Esophagus squamous epithelium (tissue), 4 donors: ENCODE measurements around the gene UBA6.

Source experiments
- CTCF ChIP-seq, 6 experiments: fragments of 450-650 bp in 4 of 6; fragments of 200-600 bp in 2 of 6; sonication (generic) in 2 of 6; IDR thresholded peaks; one replicate each; pipeline ENCODE4 v1.5.1; 2016 to 2019; ENCODE audit warnings: antibody characterized with exemption in 6 of 6, mild to moderate bottlenecking in 4 of 6, moderate library complexity in 4 of 6
- POLR2A ChIP-seq, 4 donors: fragments of 450-650 bp; IDR thresholded peaks; one replicate each; pipeline ENCODE4 v1.6.1; 2017; ENCODE audit warnings: antibody characterized with exemption in 4 of 4, mild to moderate bottlenecking in 4 of 4, moderate library complexity in 3 of 4

DNA sequence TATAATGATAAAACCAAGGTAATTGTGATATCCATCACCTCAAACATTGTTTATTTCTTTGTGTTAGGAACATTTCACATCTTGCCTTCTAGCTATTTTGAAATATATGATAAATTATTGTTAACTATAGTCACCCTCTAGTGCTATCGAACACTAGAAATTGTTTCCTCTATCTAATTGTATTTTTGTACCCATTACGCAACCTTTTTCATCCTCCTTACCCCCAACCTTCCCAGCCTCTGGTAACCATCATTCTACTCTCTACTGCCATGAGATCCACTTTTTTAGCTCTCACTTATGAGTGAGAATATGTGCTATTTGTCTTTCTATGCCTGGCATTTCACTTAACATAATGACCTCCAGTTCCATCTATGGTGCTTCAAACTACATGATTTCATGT is 3.9 kb upstream of the UBA6 start:
- TF ChIP-seq CTCF (IDR thresholded peaks at IDR 0.05), result no peak
- no peak for TF ChIP-seq POLR2A (IDR thresholded peaks at IDR 0.05)
